Fibroblast of villous mesenchyme (primary cell): Measurements from ENCODE around the gene WDFY2. TPM values are rescaled to one million over a fixed set of nuclear protein-coding genes. Genes with fewer than 3 reads are reported as not detected.

Experiments
- DNase-seq: peaks from one replicate; pipeline ENCODE4 v3.0.0-alpha.2; 2010; ENCODE audit warnings: low read depth
- H3K4me3 ChIP-seq: 2 replicates; pipeline ENCODE4 v1.5.1; 2011; ENCODE audit warnings: low read depth, mild to moderate bottlenecking, low read length
- total RNA-seq: library from RNA; depleted of rRNA; stranded (reverse); fragments of >200 nt; gene quantifications from 2 replicates; pipeline ENCODE4 v1.2.3, GENCODE V29; 2012
- TF ChIP-seq, protein P1 (sequence below): IDR thresholded peaks from 2 replicates; pipeline ENCODE4 v1.5.1; 2012; ENCODE audit warnings: low read depth, mild to moderate bottlenecking, low read length; ENCODE audit not compliant: insufficient read depth

The WDFY2 gene
- total RNA-seq, 1 donor: 6.0 TPM

DNA sequence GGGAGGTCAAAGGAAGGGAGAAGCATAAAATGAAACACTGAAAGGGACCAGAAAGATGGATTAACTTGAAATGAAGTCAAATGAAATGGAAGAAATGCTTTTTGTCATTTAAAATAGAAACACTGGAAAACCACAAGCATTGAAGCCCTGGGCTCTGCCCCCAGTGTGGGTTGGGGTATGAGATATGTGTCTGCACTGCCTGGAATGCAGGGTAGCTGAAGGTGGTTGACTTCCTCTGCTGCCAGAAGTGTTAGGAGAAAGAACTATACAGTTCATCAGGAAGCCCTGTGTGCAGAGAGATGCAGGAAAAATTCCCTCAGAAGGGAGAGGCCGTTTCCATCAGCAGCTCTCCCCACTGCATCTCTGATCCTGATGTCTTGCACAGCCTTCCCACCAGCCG lies 150.5 kb downstream of the WDFY2 start:
- TF ChIP-seq, protein P1, sequence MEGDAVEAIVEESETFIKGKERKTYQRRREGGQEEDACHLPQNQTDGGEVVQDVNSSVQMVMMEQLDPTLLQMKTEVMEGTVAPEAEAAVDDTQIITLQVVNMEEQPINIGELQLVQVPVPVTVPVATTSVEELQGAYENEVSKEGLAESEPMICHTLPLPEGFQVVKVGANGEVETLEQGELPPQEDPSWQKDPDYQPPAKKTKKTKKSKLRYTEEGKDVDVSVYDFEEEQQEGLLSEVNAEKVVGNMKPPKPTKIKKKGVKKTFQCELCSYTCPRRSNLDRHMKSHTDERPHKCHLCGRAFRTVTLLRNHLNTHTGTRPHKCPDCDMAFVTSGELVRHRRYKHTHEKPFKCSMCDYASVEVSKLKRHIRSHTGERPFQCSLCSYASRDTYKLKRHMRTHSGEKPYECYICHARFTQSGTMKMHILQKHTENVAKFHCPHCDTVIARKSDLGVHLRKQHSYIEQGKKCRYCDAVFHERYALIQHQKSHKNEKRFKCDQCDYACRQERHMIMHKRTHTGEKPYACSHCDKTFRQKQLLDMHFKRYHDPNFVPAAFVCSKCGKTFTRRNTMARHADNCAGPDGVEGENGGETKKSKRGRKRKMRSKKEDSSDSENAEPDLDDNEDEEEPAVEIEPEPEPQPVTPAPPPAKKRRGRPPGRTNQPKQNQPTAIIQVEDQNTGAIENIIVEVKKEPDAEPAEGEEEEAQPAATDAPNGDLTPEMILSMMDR: no peak
- H3K4me3 ChIP-seq: no peak overlapping the region
- no peak for DNase-seq

DNA sequence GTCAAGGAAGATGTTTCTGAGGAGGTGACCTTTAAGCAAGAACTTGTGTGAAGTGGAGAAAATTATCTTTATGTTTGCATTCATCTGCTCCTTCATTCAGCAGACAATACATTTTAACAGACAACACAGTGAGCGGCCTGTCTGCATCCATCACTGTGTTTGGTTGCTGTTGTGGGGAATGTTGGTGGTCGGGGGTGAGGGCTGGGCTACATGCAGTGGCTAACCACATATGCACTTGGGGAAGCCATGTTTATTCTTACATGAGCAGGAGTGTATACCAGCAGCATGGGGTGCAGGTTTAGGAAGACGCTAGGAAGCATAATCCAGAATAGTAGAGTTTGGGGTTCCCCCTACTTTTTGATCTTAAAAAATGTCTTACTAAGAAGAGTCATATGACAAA lies 153.3 kb downstream of the WDFY2 start:
- TF ChIP-seq, protein P1: no peak
- no peak overlapping the region for H3K4me3 ChIP-seq
- no peak for DNase-seq

DNA sequence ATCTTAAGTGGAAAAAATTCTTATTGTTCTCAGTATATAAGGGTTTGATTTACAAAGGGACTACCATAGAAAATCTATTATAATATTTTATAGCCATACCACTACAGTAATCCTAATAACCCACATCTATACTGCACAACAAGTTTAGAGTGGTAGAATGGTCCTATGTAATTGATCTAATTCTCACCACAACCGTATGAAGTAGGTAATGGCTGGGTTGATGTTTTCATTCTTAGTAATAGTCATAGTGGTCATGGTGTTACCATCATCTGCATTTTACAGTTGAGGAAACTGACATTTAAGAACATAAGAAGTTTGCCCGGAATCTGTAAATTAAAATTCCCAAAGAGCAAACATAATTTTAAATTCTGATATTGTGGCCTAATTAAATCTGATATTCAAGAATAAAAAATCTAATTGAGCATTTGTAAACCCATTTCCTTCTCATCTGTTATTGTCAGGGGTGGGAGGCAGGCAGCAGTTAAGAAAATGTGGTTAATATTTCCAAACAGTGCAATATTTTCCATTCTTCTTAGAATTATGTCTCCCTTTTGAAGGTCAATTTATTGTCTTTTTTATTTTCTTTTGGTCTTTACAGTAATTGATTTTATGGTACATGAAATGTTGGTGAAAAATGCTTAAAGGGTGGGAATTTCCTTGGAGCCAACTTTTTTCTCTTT lies 154.1 kb downstream of the WDFY2 start:
- no peak overlapping the region for H3K4me3 ChIP-seq

DNA sequence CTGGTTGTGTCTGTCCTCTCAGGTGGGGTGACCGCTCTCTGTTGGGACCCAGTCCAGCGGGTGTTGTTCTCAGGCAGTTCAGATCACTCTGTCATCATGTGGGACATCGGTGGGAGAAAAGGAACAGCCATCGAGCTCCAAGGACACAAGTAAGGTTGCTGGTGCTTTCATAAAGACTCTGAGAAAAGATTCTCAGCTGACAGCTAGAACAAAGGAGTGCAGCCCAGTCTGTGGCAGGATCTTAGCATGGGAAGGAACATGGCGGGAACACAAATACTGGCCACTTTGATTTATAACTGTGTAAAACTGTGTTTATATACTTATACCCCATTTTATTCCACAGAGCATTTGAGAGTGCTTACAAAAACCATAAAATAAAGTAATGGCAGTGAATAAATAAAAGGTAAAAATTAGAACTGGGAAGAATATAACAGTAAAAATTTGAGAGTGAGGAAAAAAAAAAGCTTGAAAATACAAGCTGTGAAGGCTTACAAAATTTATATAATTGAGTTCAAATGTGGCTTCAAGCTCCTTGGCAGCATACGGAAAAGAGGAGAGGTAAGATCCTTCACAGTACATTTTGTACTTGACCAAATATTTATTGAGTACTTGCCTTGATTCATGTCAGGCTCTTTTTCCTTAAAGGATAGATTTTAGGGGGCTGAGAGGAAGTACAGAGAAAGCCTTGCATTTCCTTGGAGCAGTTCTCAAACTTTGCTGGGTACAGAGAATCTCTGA lies 154.9 kb downstream of the WDFY2 start:
- DNase-seq: no peak
- no peak overlapping the region for H3K4me3 ChIP-seq
- TF ChIP-seq, protein P1: no peak

More for the DNA sequence above, 154.1 kb downstream of the WDFY2 start:
- no peak for DNase-seq
- TF ChIP-seq, protein P1: no peak

DNA sequence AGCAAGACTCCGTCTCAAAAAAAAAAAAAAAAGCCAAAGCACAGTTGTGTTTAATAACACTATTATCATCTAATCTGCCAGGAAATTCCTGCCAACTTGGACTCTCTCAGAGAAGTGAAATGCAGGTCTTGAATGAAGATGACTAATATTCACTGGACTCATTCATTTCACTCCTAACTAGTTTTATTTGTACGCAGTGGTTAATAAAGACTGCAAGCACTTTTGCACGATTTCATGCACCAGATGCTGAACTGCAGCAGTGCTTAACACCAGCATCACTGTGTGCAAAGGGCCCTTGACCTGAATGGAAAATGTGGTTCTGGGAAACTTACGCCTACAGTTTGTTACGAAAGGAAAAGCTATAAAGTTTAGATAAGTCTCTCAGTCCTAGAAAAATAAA lies 156.4 kb downstream of the WDFY2 start:
- no peak overlapping the region for H3K4me3 ChIP-seq
- DNase-seq: peak; percentile 85
- TF ChIP-seq, protein P1: no peak

DNA sequence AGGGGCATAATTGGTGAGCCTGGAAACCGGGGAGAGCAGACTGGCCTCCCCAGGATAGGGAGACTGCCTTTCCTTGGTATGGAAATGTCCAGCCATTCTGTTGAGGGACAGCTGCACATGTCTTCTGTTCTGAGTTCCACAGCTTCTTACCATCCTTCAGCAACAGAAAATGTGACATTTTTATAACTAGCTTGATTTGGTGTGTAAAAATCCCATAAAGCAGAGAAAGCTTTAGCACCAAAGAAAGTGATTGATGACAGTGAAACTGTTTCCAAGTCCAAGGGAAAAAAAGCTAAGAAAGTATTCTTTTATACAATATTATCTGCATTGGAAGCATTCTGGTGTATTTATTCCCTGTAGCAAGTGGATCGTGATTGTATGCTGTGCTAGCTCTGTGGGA lies 157.8 kb downstream of the WDFY2 start:
- TF ChIP-seq, protein P1: no peak
- H3K4me3 ChIP-seq: no peak overlapping the region
- DNase-seq: no peak

DNA sequence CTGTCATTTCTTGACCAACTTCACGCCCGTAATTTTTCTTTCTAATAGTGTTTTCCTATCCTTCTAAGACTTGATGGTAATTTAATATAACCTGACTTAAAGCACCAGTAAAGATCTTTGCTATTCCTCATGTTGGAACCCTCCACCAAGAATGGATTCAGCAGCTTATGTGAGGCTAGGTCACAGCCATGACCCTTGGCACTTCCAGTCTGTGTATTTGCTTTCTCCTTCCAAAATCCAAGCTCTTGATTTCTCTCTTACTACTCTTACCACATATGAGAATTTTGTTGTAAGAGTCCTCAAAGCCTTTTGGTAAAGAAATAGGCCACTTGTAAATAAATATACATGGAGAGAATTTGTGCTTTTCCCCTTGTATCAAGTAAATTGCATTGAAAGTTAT lies 158.3 kb downstream of the WDFY2 start:
- no peak for DNase-seq
- TF ChIP-seq, protein P1: no peak
- no peak overlapping the region for H3K4me3 ChIP-seq
